HL-60/S4 treated with retinoic acid at 250 ng/mL for 4 days and 3 days (cell line): Measurements from ENCODE around the gene GDPD1.

ENCODE experiments used
- in situ Hi-C: fragments of 300-500 bp; cut with MboI; formaldehyde crosslinking; loops from 2 replicates; pipeline ENCODE4 v1.7.0; 2022; ENCODE audit warnings: low sequenced_read_pairs

The GDPD1 gene

GRCh38 chr17:59238906-59239305, 18.6 kb downstream of the GDPD1 start:
- in situ Hi-C loops: loop anchor here (10.0 kb wide), 1 partner anchor 56 kb away; no protein-coding TSS in a partner anchor

GRCh38 chr17:59244081-59244480, 23.8 kb downstream of the GDPD1 start:
- in situ Hi-C loops: no loop called here

GRCh38 chr17:59254742-59255141, 34.4 kb downstream of the GDPD1 start:
- in situ Hi-C loops: no loop called here

- in situ Hi-C loops: no loop called here
Measured at GRCh38 chr17:59257101-59257500, 36.8 kb downstream of the GDPD1 start.

GRCh38 chr17:59260722-59261121, 40.4 kb downstream of the GDPD1 start:
- in situ Hi-C loops: no loop called here

GRCh38 chr17:59266745-59267144, 46.4 kb downstream of the GDPD1 start:
- in situ Hi-C loops: no loop called here

- in situ Hi-C loops: no loop called here
Measured at GRCh38 chr17:59267776-59268175, 47.5 kb downstream of the GDPD1 start.

- in situ Hi-C loops: no loop called here
Measured at GRCh38 chr17:59275618-59276017, 55.3 kb downstream of the GDPD1 start.

GRCh38 chr17:59277031-59277430, 56.7 kb downstream of the GDPD1 start:
- in situ Hi-C loops: no loop called here

GRCh38 chr17:59278406-59278805, 58.1 kb downstream of the GDPD1 start:
- in situ Hi-C loops: no loop called here

GRCh38 chr17:59284317-59284716, 64.0 kb downstream of the GDPD1 start:
- in situ Hi-C loops: no loop called here

GRCh38 chr17:59287452-59287851, 67.1 kb downstream of the GDPD1 start:
- in situ Hi-C loops: no loop called here

GRCh38 chr17:59287891-59288290, 67.6 kb downstream of the GDPD1 start:
- in situ Hi-C loops: no loop called here

GRCh38 chr17:59289981-59290301, 69.6 kb downstream of the GDPD1 start:
- in situ Hi-C loops: loop anchor here (10.0 kb wide), 1 partner anchor 55 kb away; no protein-coding TSS in a partner anchor

GRCh38 chr17:59290302-59290998, 70.1 kb downstream of the GDPD1 start:
- in situ Hi-C loops: loop anchor here (10.0 kb wide), 1 partner anchor 56 kb away; no protein-coding TSS in a partner anchor

- in situ Hi-C loops: loop anchor here (10.0 kb wide), 1 partner anchor 57 kb away; no protein-coding TSS in a partner anchor
Measured at GRCh38 chr17:59292174-59292523, 71.8 kb downstream of the GDPD1 start.

GRCh38 chr17:59296190-59296589, 75.9 kb downstream of the GDPD1 start:
- in situ Hi-C loops: loop anchor here (10.0 kb wide), 1 partner anchor 61 kb away; no protein-coding TSS in a partner anchor

- in situ Hi-C loops: loop anchor here (10.0 kb wide), 1 partner anchor 64 kb away; no protein-coding TSS in a partner anchor
Measured at GRCh38 chr17:59298521-59298920, 78.2 kb downstream of the GDPD1 start.

- in situ Hi-C loops: loop anchor here (10.0 kb wide), 1 partner anchor 65 kb away; no protein-coding TSS in a partner anchor
Measured at GRCh38 chr17:59299400-59300092, 79.2 kb downstream of the GDPD1 start.

- in situ Hi-C loops: no loop called here
Measured at GRCh38 chr17:59300941-59301340, 80.6 kb downstream of the GDPD1 start.

- in situ Hi-C loops: no loop called here
Measured at GRCh38 chr17:59304811-59305210, 84.5 kb downstream of the GDPD1 start.

GRCh38 chr17:59310263-59310920, 90.1 kb downstream of the GDPD1 start:
- in situ Hi-C loops: loop anchor here (5.0 kb wide), 1 partner anchor 132 kb away; no protein-coding TSS in a partner anchor
